GM12878 (cell line): ENCODE data around the gene LRRK1. TPM values are rescaled to one million over a fixed set of nuclear protein-coding genes. Genes with fewer than 3 reads are reported as not detected.

ENCODE experiments used
- ATAC-seq: fragments of 200-7000 bp; cut with Tn5 transposase; 3 replicates; pipeline ENCODE4 v1.9.1; 2020; ENCODE audit warnings: mild to moderate bottlenecking, moderate library complexity
- BruUV-seq: library from RNA; stranded (reverse); fragments of 400-500 nt; replicated peaks from 2 replicates; lab custom pipeline; 2021; lab: Mats Ljungman, UMichigan
- CTCF ChIA-PET: fragments of 300-600 bp; sonication (Branson Sonifier 250); formaldehyde crosslinking; extraction: SDS; loops from one replicate; lab custom pipeline; 2021; ENCODE audit warnings: inconsistent platforms; lab: Yijun Ruan, JAX
- POLR2A ChIA-PET: fragments of 350-600 bp; formaldehyde crosslinking; extraction: SDS; loops from one replicate; lab custom pipeline; 2021; ENCODE audit warnings: inconsistent platforms; lab: Charles Lee
- RAD21 ChIA-PET: fragments of 300-600 bp; sonication (Branson Sonifier 250); formaldehyde crosslinking; loops from one replicate; lab custom pipeline; 2023; ENCODE audit warnings: antibody characterized with exemption; ENCODE audit not compliant: unreplicated experiment; lab: Charles Lee
- SMC1A ChIA-PET: fragments of 300-600 bp; sonication (Branson Sonifier 250); formaldehyde crosslinking; loops from one replicate; lab custom pipeline; 2023; ENCODE audit not compliant: unreplicated experiment, uncharacterized antibody; lab: Charles Lee
- DNase-seq: peaks from one replicate; pipeline ENCODE4 v3.0.0-alpha.2; 2011; ENCODE audit warnings: low read depth, low spot score
- FAIRE-seq: peaks from 3 replicates; lab custom pipeline; 2011; peaks lifted over from hg19 to GRCh38; lab: Jason Lieb, UNC
- H2AFZ ChIP-seq: 2 replicates; pipeline ENCODE4 v1.6.0; 2011; ENCODE audit warnings: low read depth, low read length, control low read depth; ENCODE audit not compliant: control insufficient read depth
- H3K27ac ChIP-seq: 2 replicates; pipeline ENCODE4 v1.5.1; 2011; ENCODE audit warnings: control low read depth; ENCODE audit not compliant: control insufficient read depth, insufficient read depth
- H3K27me3 ChIP-seq, 2 experiments: replicated peaks in 1 of 2; 2 replicates each; pipeline versions ENCODE4 v1.6.0 to v1.6.1; 2011; ENCODE audit warnings: low read length in 1 of 2; ENCODE audit not compliant: control insufficient read depth in 2 of 2, insufficient read depth in 2 of 2
- H3K36me3 ChIP-seq, 2 experiments: 2 replicates each; pipeline ENCODE4 v1.5.1; 2011; ENCODE audit warnings: low read length in 1 of 2; ENCODE audit not compliant: control insufficient read depth in 2 of 2, insufficient read depth in 2 of 2
- H3K4me1 ChIP-seq: 2 replicates; pipeline ENCODE4 v1.6.1; 2011; ENCODE audit warnings: mild to moderate bottlenecking, low read length, moderate library complexity, mixed read lengths; ENCODE audit not compliant: control insufficient read depth, insufficient read depth
- H3K4me2 ChIP-seq: 2 replicates; pipeline ENCODE4 v1.6.0; 2011; ENCODE audit warnings: control low read depth; ENCODE audit not compliant: control insufficient read depth, insufficient read depth
- H3K4me3 ChIP-seq: fragments of 200-600 bp; sonication (generic); 2 replicates; pipeline ENCODE4 v1.5.1; 2016
- H3K79me2 ChIP-seq: 2 replicates; pipeline ENCODE4 v1.6.0; 2011; ENCODE audit warnings: low read length; ENCODE audit not compliant: control insufficient read depth, insufficient read depth
- H3K9ac ChIP-seq: 2 replicates; pipeline ENCODE4 v1.8.0; 2011; ENCODE audit warnings: low read length, control low read depth, mixed read lengths; ENCODE audit not compliant: control insufficient read depth, insufficient read depth
- H3K9me3 ChIP-seq: replicated peaks from 3 replicates; pipeline ENCODE4 v1.5.1; 2011; ENCODE audit warnings: mild to moderate bottlenecking, low read length; ENCODE audit not compliant: control insufficient read depth, insufficient read depth
- H4K20me1 ChIP-seq: 2 replicates; pipeline ENCODE4 v1.6.0; 2011; ENCODE audit not compliant: control insufficient read depth, insufficient read depth
- DPF2 ChIP-seq: fragments of 450-650 bp; IDR thresholded peaks from 2 replicates; pipeline ENCODE4 v1.6.1; 2017; ENCODE audit warnings: mild to moderate bottlenecking
- EGR1 ChIP-seq, 2 experiments: IDR thresholded peaks; 1 replicate in 1 of 2; 2 replicates in 1 of 2; pipeline ENCODE4 v1.6.1; 2011 to 2012; ENCODE audit warnings: low read depth in 2 of 2, low read length in 2 of 2, borderline replicate concordance in 1 of 2, mild to moderate bottlenecking in 1 of 2, moderate library complexity in 1 of 2
- FOXM1 ChIP-seq: IDR thresholded peaks from 2 replicates; pipeline ENCODE4 v1.6.1; 2012; ENCODE audit warnings: low read depth, mild to moderate bottlenecking, inconsistent platforms, low read length, moderate library complexity
- GABPA ChIP-seq: IDR thresholded peaks from 2 replicates; pipeline ENCODE4 v1.6.1; 2014; ENCODE audit warnings: antibody characterized with exemption, low read depth, mild to moderate bottlenecking, inconsistent platforms
- MTA2 ChIP-seq: fragments of 450-650 bp; IDR thresholded peaks from 2 replicates; pipeline ENCODE4 v1.6.1; 2016; ENCODE audit warnings: low read depth, mild to moderate bottlenecking, moderate library complexity
- MXI1 ChIP-seq: fragments of 150-350 bp; IDR thresholded peaks from 2 replicates; pipeline ENCODE4 v1.6.1; 2011; ENCODE audit warnings: low read depth, mild to moderate bottlenecking, inconsistent platforms, low read length, improper control_type of control experiment
- SMC3 ChIP-seq: IDR thresholded peaks from 2 replicates; pipeline ENCODE4 v1.6.1; 2011; ENCODE audit warnings: low read length, improper control_type of control experiment, borderline replicate concordance
- SREBF2 ChIP-seq: IDR thresholded peaks from 2 replicates; pipeline ENCODE4 v1.6.1; 2012; ENCODE audit warnings: mild to moderate bottlenecking, low read length
- TCF3 ChIP-seq: IDR thresholded peaks from 2 replicates; pipeline ENCODE4 v1.6.1; 2012; ENCODE audit warnings: low read depth, mild to moderate bottlenecking, low read length, borderline replicate concordance; ENCODE audit not compliant: insufficient read depth
- YBX1 ChIP-seq: fragments of 450-650 bp; IDR thresholded peaks from 2 replicates; pipeline ENCODE4 v1.6.1; 2016; ENCODE audit warnings: antibody characterized with exemption
- ZNF384 ChIP-seq: IDR thresholded peaks from 2 replicates; pipeline ENCODE4 v1.6.1; 2012; ENCODE audit warnings: low read depth, mild to moderate bottlenecking, low read length, improper control_type of control experiment, borderline replicate concordance
- WGBS: methylation state at CpG from one replicate; pipeline ENCODE4 v1.1.6; 2016; ENCODE audit warnings: low lambda C conversion rate; ENCODE audit not compliant: insufficient replicate concordance, insufficient coverage; ENCODE audit errors: missing lambda C conversion rate; 5-methylcytosine and 5-hydroxymethylcytosine counted together
- in situ Hi-C: fragments of 300-500 bp; cut with MboI; formaldehyde crosslinking; loops from 9 replicates; pipeline ENCODE4 v1.14.3; 2018; ENCODE audit warnings: mixed read lengths
- intact Hi-C: fragments of 100-400 bp; cut with micrococcal nuclease; formaldehyde crosslinking; loops from one replicate; pipeline ENCODE4 v1.14.2; 2022; ENCODE audit not compliant: unreplicated experiment
- polyA plus RNA-seq, 11 experiments: library from polyadenylated mRNA; depleted of rRNA in 4 of 11; unstranded in 6 of 11; stranded (reverse) in 5 of 11; fragments of >200 nt; fragmentation: Nextera tagmentation in 4 of 11; fragmentation: Illumina TruSeq in 1 of 11; extraction: Ambion mirVana in 4 of 11; extraction: Trizol in 1 of 11; gene quantifications; 1 replicate in 1 of 11; 2 replicates in 10 of 11; pipeline versions ENCODE4 v1.2.1 to v1.2.3, GENCODE V29; 2011 to 2016; ENCODE audit warnings: inconsistent platforms in 2 of 11, missing spikeins in 2 of 11, low read depth in 1 of 11
- total RNA-seq, 4 experiments: library from RNA; depleted of rRNA in 3 of 4; stranded (reverse); fragments of >200 nt in 3 of 4; fragmentation: Illumina TruSeq in 1 of 4; extraction: Trizol in 1 of 4; gene quantifications; 2 replicates each; pipeline versions ENCODE4 v1.2.1 to v1.2.3, GENCODE V29; 2013 to 2021
- TF ChIP-seq, protein P1 (sequence below): fragments of 450-650 bp; IDR thresholded peaks from 2 replicates; pipeline ENCODE4 v1.6.1; 2018; ENCODE audit warnings: mild to moderate bottlenecking, low read depth, moderate library complexity; ENCODE audit not compliant: partially characterized antibody
- TF ChIP-seq, protein P2 (sequence below): fragments of 150-350 bp; IDR thresholded peaks from 2 replicates; pipeline ENCODE4 v1.6.1; 2014; ENCODE audit warnings: mild to moderate bottlenecking, low read depth, low read length
- TF ChIP-seq, protein P3 (sequence below): fragments of 450-650 bp; IDR thresholded peaks from 2 replicates; pipeline ENCODE4 v1.6.1; 2016; ENCODE audit warnings: mild to moderate bottlenecking, moderate library complexity, borderline replicate concordance

LRRK1 gene
- total and polyA plus RNA-seq, 10 of the 15 experiments (the other 5 are each of a cell fraction or from before 2014, with no cell fraction given) = 2.2 to 58.3 (median 17.9) TPM

DNA sequence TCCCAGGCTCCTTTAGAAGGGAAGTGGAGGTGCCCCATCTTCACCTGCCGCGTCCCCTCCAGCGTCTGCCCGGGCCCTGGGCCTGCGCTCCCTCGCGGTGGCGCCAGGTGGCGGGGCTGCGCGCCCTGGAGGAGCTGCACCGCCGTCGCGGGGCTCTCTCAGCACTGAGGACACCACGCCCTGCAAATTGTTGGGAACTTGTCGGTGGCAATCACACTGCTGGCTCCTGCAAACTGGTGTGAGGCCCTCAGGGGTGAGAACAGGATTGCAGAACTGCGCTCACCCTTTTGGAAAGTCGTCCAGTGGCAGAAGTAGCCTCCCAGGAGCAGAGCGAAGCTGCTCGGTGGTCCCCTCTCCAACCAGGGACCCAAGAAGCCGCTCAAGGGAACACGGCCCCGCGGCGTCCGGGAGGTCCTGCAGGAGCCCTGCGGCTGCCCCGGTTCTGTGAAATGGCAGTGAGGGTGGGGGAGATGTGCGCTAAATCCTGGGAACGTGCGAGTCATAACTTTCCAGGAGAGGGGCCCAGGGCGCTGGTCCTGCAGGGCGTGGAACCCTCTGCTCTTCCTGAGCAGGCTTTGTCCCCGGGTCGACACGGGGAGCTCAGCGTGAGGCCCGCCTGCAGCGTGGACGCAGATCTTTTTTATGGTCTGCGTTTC is 995 bp upstream of the LRRK1 start:
- H3K27me3 ChIP-seq = no peaks in the 10 kb centered on the region
- peak overlapping the region; percentile 94 for H3K4me2 ChIP-seq
- H3K9me3 ChIP-seq = no peaks in the 10 kb centered on the region; the same call in 2 of the 3 replicates
- FAIRE-seq (no peak), ATAC-seq (peak; percentile 83), DNase-seq (no peak)
- in situ Hi-C loops (loop anchor here (5.0 kb wide), 1 partner anchor 89 kb away; no protein-coding TSS in a partner anchor), intact Hi-C loops (loop anchor here (1.0 to 5.0 kb wide), 3 partner anchors 89 to 339 kb away; no protein-coding TSS in a partner anchor)
- H2AFZ ChIP-seq = peak overlapping the region; percentile 85
- peak overlapping the region; percentile 92 for H3K9ac ChIP-seq
- no TSS peak for BruUV-seq
- peaks cover 21% of the 10 kb centered on the region for H3K4me1 ChIP-seq
- no peaks in the 10 kb centered on the region for H3K36me3 ChIP-seq
- peak overlapping the region; percentile 89 for H3K4me3 ChIP-seq
- H3K27ac ChIP-seq = peak overlapping the region; percentile 83
- H3K79me2 ChIP-seq = peaks cover 44% of the 10 kb centered on the region
- ChIA-PET SMC1A (interaction anchor here (0.7 to 11.6 kb wide), 30 partner anchors 11 to 339 kb away, joined by 3 to 316 read pairs (median 4); no protein-coding TSS in a partner anchor), POLR2A (interaction anchor here (0.9 to 7.9 kb wide), 8 partner anchors 9 to 90 kb away, joined by 3 to 97 read pairs (median 6); no protein-coding TSS in a partner anchor), CTCF (interaction anchor here (0.9 to 11.5 kb wide), 33 partner anchors 11 to 371 kb away, joined by 3 to 567 read pairs (median 6); no protein-coding TSS in a partner anchor), RAD21 (interaction anchor here (0.6 to 11.1 kb wide), 17 partner anchors 11 to 340 kb away, joined by 3 to 287 read pairs (median 4); partner anchors contain the start of genes ASB7 and LINS1)
- no peaks in the 10 kb centered on the region for H4K20me1 ChIP-seq
- 1% methylated on average over 27 of the region's 42 CpGs for WGBS
- peak; percentile 68 for TF ChIP-seq MXI1
- TF ChIP-seq, protein P1, sequence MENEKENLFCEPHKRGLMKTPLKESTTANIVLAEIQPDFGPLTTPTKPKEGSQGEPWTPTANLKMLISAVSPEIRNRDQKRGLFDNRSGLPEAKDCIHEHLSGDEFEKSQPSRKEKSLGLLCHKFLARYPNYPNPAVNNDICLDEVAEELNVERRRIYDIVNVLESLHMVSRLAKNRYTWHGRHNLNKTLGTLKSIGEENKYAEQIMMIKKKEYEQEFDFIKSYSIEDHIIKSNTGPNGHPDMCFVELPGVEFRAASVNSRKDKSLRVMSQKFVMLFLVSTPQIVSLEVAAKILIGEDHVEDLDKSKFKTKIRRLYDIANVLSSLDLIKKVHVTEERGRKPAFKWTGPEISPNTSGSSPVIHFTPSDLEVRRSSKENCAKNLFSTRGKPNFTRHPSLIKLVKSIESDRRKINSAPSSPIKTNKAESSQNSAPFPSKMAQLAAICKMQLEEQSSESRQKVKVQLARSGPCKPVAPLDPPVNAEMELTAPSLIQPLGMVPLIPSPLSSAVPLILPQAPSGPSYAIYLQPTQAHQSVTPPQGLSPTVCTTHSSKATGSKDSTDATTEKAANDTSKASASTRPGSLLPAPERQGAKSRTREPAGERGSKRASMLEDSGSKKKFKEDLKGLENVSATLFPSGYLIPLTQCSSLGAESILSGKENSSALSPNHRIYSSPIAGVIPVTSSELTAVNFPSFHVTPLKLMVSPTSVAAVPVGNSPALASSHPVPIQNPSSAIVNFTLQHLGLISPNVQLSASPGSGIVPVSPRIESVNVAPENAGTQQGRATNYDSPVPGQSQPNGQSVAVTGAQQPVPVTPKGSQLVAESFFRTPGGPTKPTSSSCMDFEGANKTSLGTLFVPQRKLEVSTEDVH = no peak
- peak; percentile 75; the same call in 1 of the 2 replicates for TF ChIP-seq TCF3
- no peak for TF ChIP-seq YBX1
- TF ChIP-seq, protein P2, sequence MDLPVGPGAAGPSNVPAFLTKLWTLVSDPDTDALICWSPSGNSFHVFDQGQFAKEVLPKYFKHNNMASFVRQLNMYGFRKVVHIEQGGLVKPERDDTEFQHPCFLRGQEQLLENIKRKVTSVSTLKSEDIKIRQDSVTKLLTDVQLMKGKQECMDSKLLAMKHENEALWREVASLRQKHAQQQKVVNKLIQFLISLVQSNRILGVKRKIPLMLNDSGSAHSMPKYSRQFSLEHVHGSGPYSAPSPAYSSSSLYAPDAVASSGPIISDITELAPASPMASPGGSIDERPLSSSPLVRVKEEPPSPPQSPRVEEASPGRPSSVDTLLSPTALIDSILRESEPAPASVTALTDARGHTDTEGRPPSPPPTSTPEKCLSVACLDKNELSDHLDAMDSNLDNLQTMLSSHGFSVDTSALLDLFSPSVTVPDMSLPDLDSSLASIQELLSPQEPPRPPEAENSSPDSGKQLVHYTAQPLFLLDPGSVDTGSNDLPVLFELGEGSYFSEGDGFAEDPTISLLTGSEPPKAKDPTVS = no peak
- TF ChIP-seq ZNF384 = no peak
- TF ChIP-seq DPF2 = no peak; the same call in 1 of the 2 replicates
- no peak for TF ChIP-seq GABPA
- TF ChIP-seq FOXM1 = peak; percentile 41; the same call in 1 of the 2 replicates
- no peak for TF ChIP-seq EGR1 (IDR thresholded peaks at IDR 0.05; ENCODE audit: borderline replicate concordance in 1 of 2, low read depth in 2 of 2, low read length in 2 of 2)
- peak; percentile 99 for TF ChIP-seq SMC3
- TF ChIP-seq, protein P3, sequence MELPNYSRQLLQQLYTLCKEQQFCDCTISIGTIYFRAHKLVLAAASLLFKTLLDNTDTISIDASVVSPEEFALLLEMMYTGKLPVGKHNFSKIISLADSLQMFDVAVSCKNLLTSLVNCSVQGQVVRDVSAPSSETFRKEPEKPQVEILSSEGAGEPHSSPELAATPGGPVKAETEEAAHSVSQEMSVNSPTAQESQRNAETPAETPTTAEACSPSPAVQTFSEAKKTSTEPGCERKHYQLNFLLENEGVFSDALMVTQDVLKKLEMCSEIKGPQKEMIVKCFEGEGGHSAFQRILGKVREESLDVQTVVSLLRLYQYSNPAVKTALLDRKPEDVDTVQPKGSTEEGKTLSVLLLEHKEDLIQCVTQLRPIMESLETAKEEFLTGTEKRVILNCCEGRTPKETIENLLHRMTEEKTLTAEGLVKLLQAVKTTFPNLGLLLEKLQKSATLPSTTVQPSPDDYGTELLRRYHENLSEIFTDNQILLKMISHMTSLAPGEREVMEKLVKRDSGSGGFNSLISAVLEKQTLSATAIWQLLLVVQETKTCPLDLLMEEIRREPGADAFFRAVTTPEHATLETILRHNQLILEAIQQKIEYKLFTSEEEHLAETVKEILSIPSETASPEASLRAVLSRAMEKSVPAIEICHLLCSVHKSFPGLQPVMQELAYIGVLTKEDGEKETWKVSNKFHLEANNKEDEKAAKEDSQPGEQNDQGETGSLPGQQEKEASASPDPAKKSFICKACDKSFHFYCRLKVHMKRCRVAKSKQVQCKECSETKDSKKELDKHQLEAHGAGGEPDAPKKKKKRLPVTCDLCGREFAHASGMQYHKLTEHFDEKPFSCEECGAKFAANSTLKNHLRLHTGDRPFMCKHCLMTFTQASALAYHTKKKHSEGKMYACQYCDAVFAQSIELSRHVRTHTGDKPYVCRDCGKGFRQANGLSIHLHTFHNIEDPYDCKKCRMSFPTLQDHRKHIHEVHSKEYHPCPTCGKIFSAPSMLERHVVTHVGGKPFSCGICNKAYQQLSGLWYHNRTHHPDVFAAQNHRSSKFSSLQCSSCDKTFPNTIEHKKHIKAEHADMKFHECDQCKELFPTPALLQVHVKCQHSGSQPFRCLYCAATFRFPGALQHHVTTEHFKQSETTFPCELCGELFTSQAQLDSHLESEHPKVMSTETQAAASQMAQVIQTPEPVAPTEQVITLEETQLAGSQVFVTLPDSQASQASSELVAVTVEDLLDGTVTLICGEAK = no peak
- no peak for TF ChIP-seq SREBF2
- TF ChIP-seq MTA2 = no peak
